NCI-H146 treated with DMSO at 0.1 percent for 48 hours (cell line): ENCODE data around the gene EDAR.

Source experiments
- DNase-seq: peaks from one replicate; lab custom pipeline; 2025; ENCODE audit not compliant: unreplicated experiment; lab: John Stamatoyannopoulos, UW

Gene EDAR

DNA sequence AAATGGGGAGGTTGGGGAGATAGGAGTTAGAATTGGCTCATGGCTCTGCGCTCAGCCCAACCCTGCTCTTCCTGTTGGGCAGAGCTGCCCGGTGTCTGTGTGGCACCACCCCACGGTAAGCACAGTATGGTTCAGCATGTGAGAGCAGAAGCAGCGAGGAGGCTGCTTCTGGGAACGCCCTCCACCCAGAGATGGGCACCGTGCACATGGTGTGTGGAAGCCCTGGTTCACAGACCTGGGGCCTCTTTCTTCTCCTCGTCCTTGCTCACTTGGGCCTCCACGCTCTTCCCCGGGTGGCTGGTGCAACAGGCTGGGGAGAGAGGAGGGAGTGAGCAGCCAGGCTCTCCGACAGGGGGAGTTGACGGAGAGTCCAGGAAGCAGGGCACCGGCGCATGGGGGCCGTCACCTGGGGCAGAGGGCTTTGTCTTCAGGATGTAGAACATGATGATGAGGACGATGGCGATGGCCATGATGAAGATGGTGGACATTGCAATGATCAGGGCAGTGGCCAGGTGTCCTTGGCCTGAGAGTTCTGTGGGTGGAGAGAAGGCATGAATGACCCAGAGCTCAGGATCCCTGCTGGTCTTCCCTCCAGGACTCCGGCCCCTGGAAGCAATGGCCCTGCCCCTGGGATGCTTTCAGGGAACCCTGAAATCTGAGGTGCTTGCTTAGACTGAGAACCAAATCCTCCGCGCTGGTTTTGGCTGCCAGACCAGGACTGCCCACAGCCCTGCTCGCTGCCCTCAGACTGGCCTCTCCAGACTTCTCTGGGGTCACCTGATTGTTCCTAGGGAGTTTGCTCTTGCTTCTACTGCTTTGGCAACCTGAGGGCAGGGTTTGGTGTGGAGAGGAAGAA, 78.3 kb downstream of the EDAR start:
- no peak for DNase-seq

DNA sequence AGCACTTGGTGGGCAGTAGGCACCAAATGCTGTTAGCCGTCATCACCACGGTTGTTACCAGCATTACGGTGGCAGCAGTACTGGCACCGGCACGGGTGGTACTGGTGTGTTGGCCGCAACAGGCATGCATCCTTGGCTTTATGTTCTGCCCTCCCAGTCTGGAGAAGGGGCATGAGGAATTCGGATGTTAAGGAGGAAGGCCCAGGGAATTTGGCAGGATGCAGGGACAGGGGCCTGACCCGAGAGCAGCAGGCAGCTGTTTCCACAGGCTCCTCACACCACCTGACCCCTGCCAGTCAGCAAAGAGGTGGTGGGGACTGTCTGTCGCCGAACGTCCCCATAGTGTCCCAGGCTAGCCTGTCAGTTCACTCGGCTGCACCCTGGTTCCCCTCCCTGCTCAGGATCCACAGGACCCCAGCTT, 79.0 kb downstream of the EDAR start:
- no peak for DNase-seq

DNA sequence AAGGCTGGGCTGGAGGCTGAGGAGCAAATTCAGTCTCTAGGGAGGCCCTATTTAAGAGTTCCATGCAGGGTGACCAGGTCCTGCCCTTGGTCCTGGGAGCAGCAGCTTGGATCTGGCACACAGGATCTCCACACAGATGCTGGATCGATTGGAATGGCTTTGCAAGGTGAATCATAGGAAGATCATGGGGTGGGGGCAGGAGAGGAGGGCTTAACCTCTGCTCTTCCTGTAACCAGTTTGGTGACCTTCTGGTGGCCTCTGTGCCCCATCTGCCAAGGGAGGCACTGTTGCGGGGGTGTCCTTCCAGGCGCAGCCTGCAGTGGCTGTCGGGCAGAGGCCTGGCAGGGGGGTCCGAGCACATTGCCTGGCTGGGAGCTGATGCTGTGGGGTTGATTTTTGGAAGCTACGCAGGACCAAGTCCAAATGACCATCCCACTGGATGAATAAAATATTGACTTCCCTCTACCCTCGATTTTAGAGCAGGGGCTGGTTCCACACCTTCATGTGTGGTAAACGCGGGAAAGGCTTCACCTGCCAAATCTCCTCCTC, 79.7 kb downstream of the EDAR start:
- DNase-seq, result no peak

DNA sequence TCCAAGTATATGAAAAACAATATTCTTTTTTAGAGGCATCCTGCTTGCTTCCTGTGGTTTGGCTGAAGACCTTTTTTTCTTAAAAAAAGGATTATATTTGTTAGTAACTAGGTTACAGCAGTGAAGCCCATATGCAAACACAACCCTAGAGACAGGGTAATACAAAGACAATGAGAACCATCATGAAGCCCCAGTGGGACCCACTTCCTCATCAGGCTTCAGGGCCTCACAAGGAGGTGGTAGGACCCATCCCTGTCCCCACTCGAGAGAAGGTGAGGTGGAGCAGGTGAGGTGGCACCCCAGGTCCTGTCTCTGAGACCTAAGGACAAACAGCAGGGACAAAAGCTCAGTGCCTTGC, 80.3 kb downstream of the EDAR start:
- no peak for DNase-seq

DNA sequence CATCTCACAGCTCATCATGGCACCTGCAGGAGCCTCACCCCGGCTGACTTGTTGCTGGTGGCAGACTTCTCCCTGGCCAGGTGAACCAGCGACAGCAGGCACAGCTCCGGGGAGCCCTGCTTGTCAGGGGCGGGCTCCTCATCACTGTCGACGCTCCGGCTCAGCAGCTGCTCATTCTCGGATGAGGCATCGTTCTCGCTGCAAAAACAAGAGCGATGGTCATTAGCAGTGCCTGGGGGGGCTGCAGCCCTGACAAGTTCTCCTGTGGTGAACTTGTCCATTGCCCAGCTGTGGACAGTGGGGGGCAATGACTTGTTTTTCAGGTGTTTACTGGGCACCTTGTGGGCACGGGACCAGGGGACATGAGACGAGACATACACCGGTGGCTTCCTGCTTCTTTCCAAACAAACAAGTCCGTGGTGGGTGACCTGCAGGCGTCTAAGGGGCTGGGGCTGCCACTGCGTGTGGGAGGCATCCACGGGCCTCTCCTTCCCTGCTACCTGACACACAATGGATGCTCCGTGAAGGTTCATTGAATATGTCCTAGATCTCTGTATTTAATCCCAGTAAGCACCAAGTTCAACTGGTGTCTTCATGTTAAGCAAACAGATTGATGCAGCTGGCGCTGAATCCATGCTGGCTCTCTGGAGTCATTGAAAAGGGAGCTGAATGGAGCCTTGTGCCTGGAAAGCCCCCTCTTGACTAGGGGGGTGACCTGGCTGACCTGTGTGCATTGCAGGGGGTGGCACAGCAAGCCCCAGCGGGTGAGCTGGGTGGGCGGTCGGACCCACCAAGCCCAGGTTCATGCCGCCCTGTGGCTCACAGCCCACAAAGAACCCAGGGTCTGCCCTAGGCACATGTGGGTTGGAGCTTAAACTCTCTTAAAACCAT, 81.0 kb downstream of the EDAR start:
- DNase-seq, result peak; percentile 54

DNA sequence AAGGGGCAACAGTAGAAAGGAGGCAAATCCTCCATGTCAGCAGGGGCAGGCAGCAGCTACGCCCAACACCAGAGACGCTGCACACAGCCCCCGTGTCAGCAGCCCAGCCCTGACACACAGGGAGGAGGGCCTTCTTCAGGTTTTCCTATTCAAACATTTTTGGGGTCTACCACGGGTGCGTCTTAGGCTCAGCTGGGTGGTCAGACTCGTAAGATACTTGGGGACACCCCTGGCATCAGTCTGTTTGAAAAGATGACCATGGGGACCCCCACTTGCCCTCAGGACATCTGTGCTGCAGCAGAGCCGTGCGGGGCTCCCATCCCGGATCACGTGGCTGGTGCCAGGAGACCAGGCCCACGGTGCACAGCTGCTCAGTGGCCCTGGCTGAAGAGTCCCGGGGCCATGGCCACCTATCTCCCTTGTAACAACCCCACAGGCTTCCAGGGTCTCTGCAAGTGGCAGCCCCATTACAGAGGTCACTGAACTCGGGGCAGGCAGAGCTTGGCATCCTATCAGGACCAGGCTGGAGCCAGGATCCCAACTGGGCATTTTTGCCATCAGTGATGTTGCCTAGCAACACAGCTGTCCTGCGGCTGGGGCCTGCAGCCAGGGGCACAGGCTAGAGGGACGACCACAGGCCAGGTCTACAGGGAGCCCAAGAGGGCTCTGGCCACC, 82.5 kb downstream of the EDAR start:
- no peak for DNase-seq

DNA sequence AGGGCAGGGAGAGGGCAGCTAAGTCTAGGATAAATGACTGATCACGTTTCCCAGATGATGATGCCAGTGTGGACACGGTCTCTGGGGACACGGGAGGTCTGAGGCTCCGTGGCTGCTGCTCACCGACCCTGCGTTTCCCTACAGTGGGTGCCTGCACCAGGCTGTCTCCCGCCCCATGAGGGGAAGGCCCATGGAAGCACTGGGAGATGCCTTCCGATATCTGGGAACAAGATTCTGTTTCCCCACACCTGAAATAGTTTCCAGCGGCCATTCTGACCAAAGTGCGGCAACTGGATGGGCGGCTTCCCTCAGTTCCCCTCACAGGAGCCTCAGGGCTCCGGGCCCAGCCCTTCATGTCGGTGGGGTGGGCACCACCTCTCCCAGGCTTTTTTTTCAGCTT, 83.1 kb downstream of the EDAR start:
- no peak for DNase-seq

DNA sequence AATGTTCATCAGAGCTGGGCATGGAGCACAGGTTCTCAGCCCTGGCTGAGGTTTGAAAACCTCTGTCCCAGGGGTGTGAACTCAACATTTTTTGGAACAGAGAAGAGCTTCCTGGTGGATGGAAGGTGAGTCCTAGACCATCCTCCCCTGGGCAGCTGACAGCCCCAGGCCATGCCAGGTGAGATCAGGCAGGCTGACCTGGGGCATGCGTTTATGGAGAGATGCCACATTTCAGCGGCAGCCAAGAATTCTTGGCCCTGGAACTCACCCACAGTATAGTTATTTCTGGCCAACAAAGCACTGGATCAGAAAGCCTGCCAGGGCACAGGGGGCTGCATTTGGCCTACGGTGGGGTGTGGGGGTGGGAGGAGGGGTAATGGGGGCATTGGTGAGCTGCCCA, 83.8 kb downstream of the EDAR start:
- DNase-seq, result no peak

DNA sequence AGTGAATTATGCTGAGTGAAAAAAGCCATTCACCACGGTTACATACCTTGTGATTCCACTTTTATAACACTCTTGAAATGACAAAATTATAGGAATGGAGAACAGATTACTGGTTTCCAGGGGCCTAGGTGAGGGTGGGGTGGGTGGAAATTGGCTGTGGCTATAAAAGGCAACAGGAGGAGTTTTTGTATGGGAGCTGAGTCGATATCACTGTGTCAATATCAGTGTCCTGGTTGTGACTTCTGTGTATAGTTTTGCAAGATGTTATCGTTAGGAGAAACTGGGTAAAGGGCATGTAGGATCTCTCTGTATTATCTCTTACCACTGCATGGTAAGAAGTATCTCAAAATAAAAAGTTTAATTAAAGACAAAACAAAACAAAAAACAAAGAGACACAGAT, 84.3 kb downstream of the EDAR start:
- no peak for DNase-seq

DNA sequence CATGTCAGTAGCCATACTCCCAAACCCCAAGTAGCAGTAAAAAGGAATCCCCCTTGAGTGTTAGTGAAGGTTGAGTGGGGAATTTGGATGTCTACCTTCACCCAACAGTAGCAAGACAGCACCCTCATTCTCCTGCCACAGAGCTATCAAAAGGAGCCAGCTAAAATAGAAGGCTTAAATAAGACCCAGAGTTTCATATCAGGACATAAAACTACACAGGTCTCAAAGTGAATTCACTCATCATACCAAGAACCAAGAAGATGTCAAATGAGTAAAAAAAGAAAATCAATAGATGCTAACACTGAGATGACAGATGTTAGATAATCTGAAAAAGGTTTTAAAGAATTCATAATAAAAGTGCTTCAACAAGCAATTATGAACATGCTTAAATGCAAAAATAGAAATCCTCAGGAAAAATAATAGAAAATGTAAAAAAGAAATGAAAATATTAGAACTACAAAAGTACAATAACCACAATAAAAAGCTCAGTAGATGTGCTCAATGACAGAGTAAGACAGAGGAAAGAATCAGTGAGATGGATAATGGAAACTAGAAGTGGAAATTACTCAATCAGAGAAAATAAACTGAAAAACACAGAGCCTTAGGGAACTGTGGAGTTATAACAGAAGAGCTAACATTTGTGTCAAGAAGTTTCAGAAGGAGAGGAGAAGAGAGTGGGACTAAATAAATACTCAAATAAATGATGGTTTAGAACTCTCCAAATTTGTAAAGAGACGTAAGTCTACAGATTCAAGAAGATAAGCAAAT, 90.5 kb downstream of the EDAR start:
- no peak for DNase-seq

DNA sequence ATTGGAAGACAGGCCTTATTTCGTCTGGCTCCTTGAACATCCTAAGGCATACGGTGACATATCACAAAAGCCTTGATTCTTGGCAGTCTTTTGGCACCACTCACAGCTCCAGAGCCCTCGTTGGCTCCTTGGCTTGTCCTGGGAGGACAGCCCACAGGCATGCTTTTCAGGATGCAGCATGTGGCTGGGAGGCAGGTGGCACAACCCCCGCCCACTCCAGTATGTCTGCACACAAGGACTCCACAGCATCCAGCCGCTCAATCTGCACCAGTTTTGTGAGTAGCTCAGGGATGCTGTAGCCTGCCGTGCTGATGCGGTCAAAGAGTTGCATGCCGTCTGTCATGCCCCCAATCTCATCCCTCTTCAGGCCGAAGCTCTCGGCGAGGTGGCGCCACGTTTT, 92.3 kb downstream of the EDAR start:
- DNase-seq, result no peak

DNA sequence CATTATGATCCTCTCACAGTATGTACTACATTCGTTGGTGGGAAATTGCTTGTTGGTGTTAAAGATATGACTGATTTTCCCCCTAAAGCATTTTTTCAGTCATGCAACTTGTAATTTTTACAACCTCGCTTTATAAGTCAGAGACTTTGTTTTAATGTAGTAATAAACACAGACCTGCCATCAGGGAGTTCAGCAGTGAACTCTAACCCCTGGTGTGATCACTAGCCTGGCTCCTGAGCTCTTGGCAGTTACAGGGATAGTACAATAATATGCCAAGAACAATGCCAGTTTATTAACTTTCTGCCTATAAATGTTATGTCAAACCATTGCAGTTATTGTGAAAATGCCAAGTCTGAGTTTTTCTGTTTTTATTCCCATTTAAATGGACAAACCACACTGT, 93.8 kb downstream of the EDAR start:
- DNase-seq, result no peak

DNA sequence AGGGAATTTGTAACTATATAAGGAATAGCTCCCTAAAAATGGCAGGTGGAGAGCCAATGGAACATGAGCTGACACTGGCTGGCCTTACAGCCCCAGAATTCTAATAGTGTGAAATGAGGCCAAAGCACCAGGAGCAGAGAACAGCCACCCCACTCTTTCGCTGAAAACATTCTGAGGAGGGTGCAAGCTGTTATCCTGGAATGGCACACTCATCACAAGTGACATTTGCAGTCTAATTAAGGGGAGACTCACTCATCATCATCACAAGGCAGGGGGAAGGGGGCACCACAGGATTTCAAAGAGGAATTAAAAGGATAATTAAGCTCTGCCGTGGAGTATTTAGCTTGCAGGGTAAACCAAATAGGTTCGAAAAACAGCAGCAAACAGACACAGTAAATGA, 94.3 kb downstream of the EDAR start:
- no peak for DNase-seq

DNA sequence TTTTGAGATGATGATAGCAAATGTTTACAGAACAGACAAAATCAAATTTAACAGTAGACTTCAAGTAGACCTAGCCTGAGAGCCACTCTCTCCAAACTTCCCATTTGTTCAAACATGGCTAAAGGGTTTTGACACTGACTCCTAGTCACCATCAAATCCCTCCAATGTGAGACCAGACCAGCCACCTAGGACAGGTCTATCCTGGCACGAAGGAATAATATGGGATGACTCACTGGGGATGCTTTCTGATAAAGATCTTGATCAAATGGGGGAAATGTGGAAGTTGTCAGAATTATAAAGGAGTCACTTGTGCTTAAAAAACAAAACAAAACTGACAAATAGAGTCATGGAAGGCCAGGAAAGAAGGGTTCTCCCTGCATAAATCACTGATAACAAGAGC, 95.7 kb downstream of the EDAR start:
- DNase-seq, result no peak

DNA sequence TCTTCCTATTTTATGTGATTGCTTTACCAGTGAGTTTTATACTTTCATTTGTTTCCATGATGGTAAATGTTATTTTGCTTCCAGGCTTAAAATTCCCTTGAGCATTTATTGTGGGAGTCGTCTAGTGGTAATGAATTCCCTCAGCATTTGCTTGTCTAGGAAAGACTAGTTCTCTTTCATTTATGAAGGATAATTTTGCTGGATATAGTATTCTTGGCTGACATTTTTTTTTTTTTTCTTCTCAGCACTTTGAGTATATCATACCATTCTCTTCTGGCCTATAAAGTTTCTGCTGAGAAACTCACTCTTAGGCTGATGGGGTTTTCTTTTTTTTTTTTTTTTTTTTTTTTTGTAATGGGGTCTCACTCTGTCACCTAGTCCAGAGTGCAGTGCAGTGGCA, 99.1 kb downstream of the EDAR start:
- no peak for DNase-seq

DNA sequence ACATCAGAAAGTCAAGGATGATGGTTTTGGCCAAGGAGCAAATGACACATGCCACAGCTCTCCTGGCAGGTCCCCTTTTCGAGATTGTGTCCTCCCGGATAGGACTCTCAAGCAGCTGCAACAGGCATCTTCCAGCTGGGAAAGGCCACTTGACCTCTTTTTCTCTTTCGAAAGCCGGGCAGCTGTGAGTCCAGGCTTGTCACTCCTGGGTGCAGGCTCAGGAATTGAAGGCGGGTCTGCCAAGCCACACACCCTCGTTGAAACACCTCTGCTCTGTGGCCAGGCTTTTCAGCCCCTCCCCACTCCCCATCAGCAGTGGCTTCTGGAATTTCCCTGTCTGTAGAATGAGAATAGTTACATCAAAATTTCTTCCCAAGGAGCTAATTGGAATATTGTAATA, 104.4 kb downstream of the EDAR start:
- DNase-seq, result no peak

DNA sequence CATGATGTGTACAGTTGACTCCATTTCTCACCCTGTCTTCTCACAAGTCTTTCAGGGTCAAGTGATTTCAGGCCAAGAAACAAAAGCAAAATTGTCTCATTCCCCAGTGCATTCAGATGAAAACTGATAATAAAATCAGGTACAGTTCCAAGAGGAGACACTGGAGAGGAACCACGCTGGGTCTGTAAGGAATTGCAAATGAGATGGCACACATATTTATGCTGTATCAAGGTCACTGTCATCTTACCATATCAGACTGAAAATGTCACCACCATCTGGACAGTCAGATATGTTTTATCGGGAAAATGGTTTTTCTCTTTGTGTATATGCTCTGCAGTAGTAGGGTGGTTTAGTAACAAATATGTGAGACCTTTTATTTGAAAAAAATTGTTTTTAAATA, 110.7 kb downstream of the EDAR start:
- no peak for DNase-seq

DNA sequence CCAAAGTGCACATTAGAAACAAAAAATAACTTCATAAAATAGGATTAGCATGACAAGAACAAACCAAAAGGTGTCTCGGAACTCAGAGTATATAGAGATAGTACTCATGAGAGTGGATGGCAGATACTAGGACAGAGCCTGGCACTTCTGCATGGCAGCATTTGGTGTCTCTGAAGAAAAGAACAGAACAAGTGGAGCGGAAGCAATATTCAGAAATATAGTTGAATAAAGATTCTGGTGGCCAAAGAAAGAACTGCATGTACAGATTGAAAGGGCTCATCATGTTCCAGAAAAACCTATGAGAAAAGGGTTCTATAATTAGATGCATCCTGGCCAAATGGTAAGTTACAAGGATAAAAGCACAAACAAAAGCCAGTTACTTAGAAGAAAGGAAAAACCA, 111.5 kb downstream of the EDAR start:
- no peak for DNase-seq

DNA sequence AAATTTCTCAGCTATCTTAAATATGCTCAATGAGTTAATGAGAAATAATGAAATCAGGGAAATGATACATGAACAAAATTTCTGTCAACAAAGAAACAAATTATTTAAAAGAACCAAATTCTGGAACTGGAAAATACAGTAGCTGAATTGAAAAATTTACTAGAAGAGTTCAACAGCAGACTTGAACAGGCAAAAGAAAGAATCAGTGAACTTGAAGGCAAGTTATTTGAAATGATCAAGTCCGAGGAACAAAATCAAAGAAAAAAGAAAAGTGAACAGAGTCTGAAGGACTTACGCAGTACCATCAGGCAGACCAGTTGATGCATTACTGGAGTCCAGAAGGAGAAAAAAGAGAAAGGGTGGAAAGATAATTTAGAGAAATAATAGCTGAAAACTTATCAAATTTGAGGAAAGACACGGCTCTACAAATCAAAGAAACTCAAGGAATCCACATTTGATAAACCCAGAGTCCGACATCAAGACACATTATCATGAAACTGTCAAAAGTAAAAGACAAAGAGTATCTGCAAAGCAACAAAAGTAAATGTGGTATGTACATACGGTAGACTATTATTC, 118.9 kb downstream of the EDAR start:
- DNase-seq, result no peak

DNA sequence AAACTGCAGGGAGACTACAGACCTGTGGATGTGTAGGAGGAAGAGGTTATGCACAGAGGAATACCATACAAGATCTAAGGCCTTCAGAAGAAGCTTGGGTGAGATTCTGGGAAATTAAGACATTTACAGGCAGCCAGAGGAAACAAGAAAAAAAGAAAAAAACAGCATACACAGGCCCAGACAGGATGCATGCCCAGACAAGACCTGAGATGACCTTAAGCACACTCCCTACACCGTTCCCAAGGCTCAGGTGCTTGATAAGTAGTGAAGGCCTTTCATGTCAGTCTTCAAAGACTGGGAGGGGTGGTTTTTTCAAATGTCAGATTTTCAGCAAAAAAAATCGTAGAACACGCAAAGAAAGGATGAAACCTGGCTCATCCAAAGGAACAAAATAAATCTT, 119.5 kb downstream of the EDAR start:
- DNase-seq, result no peak
